DMS114 treated with DMSO at 0.1 percent for 48 hours (cell line): ENCODE measurements around the gene PNLIPRP2.

Experiments used
- DNase-seq: peaks from one replicate; lab custom pipeline; 2025; ENCODE audit not compliant: unreplicated experiment; lab: John Stamatoyannopoulos, UW

PNLIPRP2 gene

GRCh38 chr10:116654816-116655215 is 34.1 kb downstream of the PNLIPRP2 start:
- DNase-seq: no peak

DNA sequence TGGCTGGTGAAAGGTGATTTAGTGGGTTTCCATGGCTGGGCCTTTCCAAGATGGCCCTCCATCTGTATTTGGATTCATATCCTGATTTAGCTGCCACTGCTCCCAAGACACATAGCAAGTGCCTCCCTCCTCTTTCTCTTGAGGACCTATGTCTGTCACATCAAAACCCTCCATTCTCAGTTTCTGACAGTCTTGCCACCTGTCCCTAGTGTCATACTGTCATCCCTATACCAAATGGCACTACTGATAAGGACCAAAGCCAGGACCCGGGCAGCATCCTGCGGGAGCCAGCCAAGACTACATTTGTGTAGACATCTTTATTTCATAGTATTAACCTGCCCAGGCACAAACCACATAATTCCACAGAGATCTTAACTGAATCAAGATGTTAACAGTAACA is 34.8 kb downstream of the PNLIPRP2 start:
- no peak for DNase-seq

DNA sequence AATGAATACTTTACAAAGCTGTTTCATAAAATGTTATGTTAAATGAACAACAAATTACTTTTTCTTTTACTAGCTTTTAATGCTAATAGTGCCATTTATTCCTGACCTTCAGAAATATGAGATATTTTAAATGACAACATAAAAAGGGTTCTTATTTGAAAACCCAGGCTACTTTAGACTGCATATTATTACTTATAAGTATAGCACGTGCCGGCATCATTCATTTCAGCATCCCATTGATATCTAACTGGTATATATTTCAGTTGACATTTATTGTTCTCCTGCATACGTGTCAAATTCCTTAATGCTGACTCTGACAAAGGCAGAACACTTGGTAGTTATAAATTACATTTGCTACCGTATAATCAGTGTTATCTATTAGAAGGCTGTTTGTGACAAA is 35.3 kb downstream of the PNLIPRP2 start:
- no peak for DNase-seq

GRCh38 chr10:116657863-116658551 is 37.3 kb downstream of the PNLIPRP2 start:
- DNase-seq: no peak

DNA sequence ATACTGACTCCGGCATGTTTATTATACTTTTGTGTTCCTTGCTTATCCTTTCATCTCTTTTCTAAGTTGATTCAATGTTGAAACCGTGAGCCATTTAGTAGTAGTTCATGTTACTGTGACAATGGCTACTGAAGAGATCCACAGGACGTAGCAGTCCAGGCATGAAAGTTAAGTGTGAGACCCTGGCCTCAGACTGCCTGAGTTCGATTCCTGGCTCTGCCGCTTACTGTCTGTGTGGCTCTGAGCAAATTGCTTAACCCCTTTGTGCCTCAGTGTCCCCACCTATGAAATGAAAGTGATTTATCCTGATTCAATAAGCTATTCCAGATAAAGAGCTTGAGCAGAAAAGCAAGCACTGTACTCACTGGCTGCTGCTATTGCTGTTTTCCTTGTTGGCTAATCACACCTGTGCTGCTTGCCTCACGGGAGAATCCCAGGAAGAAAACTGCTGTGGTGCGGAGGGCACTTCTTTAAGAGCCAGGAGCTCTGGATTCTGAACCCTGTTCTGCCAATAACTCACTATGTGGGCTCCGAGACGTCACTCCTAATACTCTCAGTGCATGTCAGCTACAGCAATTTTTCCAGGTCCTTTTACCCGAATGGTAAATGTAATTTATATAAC is 38.4 kb downstream of the PNLIPRP2 start:
- DNase-seq: no peak

DNA sequence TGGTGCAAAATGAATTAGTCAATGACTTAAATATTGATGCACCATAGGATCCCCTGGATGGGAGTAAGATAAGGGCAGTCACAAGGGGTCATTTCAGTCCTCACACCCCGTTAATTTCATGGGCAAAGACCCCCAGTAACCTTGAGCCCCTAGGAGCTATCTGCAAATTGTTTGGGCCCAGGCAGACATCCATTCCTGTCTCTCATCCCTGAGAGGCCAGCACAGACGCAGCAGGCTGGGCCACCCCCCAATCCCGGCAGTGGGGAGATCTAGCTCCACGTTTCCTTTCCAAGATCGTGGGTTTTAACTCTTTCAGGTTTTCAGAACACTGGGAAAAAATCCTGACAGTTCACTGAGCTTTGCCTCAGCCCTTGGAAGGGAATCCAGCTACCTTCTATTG is 40.1 kb downstream of the PNLIPRP2 start:
- no peak for DNase-seq

GRCh38 chr10:116663342-116663741 is 42.6 kb downstream of the PNLIPRP2 start:
- no peak for DNase-seq

DNA sequence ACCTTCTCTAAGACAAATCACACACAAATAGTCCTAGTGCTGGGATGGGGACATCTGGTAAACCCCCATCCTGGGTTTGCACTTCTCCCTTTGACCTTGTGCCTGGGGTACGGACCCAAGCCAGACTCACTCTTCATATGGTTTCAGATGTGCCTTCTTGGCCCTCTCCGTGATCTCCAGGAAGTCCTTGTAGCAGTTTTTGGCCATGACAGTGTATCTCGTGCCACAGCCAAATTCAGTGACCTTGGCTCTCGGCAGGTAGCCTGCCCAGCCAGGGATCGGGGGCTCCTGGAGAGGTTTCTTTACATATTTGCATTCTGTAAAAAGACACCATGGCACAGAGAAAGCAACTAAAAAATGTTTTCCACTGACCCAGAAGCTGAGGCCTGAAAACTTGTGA is 43.9 kb downstream of the PNLIPRP2 start:
- no peak for DNase-seq

DNA sequence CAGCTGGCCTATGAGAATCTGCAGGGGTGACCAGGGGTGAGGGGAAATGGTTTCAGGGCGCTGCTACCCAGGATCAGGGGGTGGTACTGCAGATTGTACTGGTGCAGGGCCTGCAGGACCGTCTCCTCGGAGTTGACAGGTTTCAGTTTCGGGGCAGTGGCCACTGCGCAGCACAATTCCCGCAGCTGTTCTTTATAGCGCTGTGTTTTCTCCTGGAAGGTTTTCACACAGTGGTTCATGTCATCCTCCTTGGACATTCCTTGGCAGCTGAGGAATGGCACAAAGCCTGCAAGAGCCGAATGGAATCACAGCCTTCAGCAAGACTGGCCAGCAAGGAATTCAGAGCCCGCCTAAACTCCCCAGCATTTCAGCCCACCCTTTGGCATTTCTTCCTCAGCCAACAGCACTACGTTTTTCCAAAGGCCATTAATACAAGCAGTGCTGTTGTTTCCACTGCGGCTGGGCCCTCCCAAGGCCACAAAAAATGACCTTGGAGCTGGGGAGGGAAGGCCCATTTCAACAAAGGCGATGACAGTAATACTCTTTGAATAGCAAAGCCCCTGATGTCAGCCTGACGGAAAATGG is 44.9 kb downstream of the PNLIPRP2 start:
- DNase-seq: no peak

DNA sequence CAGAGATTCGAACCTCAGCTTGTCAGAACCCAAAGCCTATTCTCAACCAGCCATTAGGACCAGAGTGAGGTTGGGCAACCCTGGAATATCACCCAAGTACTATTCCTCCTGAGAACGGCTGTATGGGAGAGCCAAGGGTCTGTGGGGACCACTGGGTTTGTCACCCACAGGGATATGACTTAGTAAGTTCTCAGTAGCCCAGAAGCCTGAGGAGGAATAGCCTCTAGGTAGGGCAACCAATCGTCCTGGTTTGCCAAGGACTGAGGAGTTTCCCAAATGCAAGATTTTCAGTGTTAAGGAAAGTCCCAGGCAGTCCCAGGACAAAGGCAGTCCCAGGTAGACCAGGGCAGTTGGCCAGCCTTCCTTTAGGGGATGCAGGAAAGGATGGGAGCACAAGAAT is 46.7 kb downstream of the PNLIPRP2 start:
- no peak for DNase-seq

GRCh38 chr10:116668018-116668417 is 47.3 kb downstream of the PNLIPRP2 start:
- no peak for DNase-seq

DNA sequence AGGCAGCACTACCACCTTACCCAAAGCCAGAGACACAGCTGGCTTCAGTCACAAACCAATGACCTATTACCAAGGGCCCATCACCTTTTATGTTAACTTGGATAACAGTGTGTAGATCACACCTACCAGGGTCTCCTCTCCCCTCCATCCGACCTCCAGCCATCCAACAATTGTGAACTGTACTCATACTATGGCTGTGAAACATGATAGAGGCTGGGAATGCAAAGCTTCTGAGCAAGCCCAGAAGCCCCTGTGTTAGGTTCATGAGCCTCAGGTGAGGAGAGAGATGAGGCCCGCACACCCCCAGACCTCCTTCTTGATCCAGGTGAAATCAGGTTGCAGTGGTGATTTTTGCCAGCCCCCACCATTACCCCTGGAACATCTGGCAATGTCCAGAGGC is 47.7 kb downstream of the PNLIPRP2 start:
- DNase-seq: no peak

DNA sequence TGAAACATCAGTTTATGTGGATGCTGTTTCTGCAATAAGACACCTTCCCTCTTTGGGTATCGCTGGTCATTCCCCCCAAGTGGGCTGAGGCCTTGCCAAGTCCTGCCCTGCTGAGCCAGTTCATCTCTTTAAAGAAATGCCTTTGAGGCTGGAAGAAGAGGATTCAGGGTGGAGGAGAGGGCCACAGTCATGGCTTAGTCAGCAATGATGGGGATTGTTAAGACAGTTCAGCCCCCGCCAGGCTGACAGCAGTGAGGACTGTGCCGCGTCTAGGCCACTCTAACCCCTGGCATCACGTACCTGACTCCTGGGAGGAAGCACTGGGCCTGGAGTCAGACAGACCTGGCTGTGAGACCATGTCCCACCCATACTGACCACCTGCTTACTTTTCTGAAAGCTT is 48.3 kb downstream of the PNLIPRP2 start:
- no peak for DNase-seq

DNA sequence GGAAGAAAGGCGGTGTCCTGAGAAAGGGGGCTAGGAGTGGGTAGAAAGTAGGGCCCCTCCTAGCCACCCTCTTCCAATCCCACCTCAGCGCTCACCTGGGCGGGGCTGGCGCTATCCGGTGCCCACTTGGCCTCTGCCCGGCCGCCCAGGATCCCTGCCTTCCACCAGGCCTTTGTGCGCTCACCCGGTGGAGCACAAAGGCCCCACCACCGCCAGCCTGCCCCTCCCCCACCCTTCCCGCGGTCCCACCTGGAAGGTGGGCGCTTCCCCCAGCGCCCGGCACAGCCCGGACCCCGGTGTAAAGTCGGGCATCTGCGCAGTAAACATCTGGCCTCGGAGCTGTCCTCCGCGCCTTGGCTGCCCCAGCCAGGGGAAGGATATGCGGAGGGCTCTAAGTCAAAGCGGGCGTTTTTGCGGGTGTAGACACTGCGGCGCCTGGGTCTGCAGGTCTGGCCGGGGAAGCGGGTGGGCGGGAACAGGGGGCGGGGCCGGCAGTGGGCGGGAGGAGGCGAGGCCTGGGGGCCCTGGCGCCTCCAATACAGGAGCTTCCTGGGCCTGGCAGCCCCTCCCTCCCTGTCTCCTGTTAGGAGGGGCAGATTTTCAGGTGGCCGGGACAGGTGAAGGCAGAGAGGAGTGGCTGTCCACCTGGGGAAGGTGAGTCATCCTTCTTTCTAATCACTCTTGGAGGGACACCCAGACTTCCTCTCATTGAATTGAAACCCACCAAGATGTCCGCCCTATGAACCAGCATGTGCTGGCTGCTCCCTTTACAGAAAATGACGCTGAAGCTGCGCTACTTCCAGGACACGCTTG is 49.3 kb downstream of the PNLIPRP2 start:
- no peak for DNase-seq

DNA sequence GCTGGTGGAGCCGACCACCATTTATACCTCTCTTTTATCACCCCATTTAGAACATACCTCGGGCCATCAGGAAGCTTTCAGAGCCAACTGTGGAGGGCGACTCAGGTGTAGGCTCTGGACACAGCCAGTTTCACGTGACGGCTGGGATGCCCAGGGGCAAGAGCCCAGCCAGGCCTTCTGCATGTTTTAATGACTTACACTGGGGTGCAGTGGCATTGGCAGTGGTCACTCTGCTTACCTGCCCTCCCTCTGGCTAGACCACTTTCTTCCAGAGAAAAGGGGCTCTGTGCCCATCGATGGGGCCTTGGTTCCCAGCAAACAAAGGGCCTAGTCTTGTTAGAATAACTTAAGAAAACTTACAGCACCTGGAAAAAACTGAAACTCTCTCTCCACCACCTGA is 50.0 kb downstream of the PNLIPRP2 start:
- no peak for DNase-seq

DNA sequence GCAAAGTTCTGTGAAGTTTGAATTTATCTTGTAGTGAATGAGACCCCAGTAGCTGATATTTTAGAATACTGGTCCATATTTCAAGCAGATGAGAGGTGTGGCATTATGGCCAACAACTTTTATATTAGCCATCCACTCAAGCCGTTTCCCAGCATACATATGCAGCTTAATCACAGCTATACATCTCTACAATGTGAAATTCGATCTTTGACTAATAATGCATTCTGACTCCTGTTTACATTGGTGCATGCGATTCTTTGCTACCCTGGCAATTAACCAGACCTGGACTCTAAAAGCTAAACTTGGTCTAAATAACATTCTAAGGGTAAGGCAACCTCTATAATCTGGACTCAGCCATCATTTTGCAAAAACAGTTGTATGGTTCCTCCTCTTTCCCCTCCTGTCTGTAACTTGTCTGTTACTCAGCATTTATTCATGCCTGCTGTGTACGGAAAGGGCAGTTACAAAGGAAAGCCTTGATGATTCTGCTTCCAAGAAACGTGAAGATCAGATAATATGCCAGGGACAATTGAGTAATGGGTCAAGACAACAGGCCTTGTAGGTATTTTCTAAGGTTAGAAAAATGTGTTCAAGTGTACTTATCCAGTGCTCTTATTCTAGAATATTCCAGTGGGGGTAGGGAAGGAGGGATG is 50.6 kb downstream of the PNLIPRP2 start:
- DNase-seq: no peak

GRCh38 chr10:116672891-116673290 is 52.1 kb downstream of the PNLIPRP2 start:
- no peak for DNase-seq

DNA sequence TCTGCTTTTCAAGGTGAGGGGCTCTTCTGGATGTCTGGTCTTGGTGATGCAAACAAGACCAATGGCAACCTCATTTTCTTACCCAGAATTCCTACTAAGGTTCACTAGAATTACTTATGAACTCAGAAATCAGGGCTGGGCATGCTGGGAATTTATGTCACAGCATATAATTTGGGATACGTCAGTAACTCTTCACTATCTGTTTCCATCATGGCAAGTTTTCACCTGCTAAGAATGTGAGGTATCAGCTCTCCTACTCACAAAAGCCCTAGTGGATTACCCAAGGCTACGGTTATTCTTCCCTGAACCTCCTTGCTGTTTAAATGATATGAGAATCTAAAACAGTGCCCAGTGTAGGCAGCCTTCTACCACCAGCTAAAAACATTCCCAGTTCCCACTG is 53.1 kb downstream of the PNLIPRP2 start:
- DNase-seq: no peak

- no peak for DNase-seq
Measured at GRCh38 chr10:116674901-116675423, 54.2 kb downstream of the PNLIPRP2 start.

DNA sequence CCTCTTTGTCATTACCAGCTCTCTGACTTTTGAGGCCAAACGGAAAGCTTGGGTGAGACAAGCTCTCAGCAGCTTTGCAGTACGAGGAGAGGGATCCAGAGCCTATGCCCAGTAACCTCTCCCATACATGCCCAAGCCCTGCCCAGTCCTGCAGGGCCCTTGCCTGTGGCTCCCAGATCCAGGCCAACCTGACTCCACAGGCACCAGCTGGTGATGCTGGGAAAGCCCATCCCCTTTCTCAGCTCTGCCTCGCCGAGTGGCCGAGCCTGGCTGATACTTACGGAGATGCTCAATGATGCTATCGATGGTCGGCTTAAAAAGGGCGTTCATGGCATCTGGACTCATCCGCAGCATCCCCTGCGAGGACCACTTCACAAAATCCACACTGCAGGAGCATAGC is 55.4 kb downstream of the PNLIPRP2 start:
- no peak for DNase-seq

GRCh38 chr10:116676633-116677032 is 55.9 kb downstream of the PNLIPRP2 start:
- DNase-seq: no peak
